NT2/D1 (cell line): ENCODE measurements around the gene NRM.

ENCODE experiments used
- SUZ12 ChIP-seq: IDR thresholded peaks from 2 replicates; pipeline ENCODE4 v1.6.1; 2011; ENCODE audit not compliant: insufficient read length, insufficient read depth; ENCODE audit errors: extremely low read depth
- YY1 ChIP-seq: IDR thresholded peaks from 2 replicates; pipeline ENCODE4 v1.6.1; 2011; ENCODE audit not compliant: insufficient read length, insufficient read depth
- ZNF274 ChIP-seq: IDR thresholded peaks from 2 replicates; pipeline ENCODE4 v1.6.1; 2011; ENCODE audit warnings: mild to moderate bottlenecking, low read depth, low read length

DNA sequence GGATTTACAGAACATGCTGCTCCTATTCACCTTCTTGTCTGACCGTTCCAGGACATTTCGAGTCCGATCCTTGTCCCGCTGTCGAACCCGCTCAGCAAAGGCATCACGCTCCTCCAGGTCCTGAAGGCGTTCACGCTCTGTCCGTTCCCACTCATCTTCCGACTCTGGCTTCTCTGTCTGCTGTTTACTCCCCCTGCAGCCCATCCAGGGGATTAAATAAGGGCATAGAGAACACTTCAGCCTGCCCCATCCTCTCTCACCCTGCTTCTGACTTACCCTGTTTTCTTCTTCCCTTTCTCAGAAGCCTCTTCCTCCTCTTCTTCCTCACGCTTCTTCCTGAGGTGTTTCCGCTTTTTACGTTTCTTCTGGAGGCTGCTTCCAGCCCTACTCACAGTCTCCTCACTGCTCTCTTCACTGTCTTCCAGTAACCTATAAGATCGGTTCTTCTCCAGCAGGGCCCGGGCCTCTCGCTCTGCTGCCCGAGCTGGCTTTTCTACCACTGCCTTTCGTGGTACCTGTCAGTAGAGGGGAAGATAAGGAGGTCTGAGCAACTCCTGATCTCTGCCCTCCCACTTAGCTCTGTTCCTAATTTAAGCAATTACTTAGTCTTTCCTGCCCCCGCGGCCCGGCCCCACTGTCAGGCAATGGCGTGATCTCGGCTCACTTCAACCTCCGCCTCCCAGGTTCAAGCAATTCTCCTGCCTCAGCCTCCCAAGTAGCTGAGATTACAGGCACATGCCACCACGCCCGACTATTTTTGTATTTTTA is 19.8 kb downstream of the NRM start:
- TF ChIP-seq YY1 (no peak), SUZ12 (no peak), ZNF274 (no peak)
